Mesendoderm (in vitro differentiated cells): ENCODE measurements around the gene NPEPL1.
"Not testable (repeated sequence)": the region's sequence is repeated elsewhere in the genome, so short reads cannot be mapped to it uniquely, and the experiment has no call there.

Experiments
- DNase-seq: peaks from one replicate; pipeline ENCODE4 v3.0.0; 2013
- H2AK5ac ChIP-seq: 2 replicates; pipeline ENCODE4 v1.6.1; 2013; ENCODE audit warnings: low read length, inconsistent platforms
- H2BK120ac ChIP-seq: 2 replicates; pipeline ENCODE4 v1.6.1; 2013; ENCODE audit warnings: low read depth, mild to moderate bottlenecking, low read length, moderate library complexity, mixed read lengths
- H2BK15ac ChIP-seq: replicated peaks from 2 replicates; pipeline ENCODE4 v1.6.1; 2013; ENCODE audit warnings: low read depth, mild to moderate bottlenecking, moderate library complexity
- H2BK5ac ChIP-seq: 2 replicates; pipeline ENCODE4 v1.6.1; 2013; ENCODE audit warnings: low read length, inconsistent platforms
- H3K18ac ChIP-seq: 2 replicates; pipeline ENCODE4 v1.6.1; 2013; ENCODE audit warnings: mild to moderate bottlenecking, low read length, mixed read lengths
- H3K23ac ChIP-seq: one replicate; pipeline ENCODE4 v1.6.1; 2013; ENCODE audit warnings: low read length
- H3K27ac ChIP-seq: 2 replicates; pipeline ENCODE4 v1.5.1; 2013; ENCODE audit warnings: low read depth, mild to moderate bottlenecking, inconsistent platforms, low read length, moderate library complexity
- H3K27me3 ChIP-seq: 2 replicates; pipeline ENCODE4 v1.6.1; 2013; ENCODE audit warnings: low read length, control low read depth, mild to moderate bottlenecking, inconsistent platforms; ENCODE audit not compliant: insufficient read depth, poor library complexity
- H3K36me3 ChIP-seq: 2 replicates; pipeline ENCODE4 v1.6.1; 2013; ENCODE audit warnings: low read length, inconsistent platforms; ENCODE audit not compliant: control insufficient read depth, insufficient read depth
- H3K4ac ChIP-seq: one replicate; pipeline ENCODE4 v1.6.1; 2013; ENCODE audit warnings: low read depth, mild to moderate bottlenecking, low read length, moderate library complexity
- H3K4me1 ChIP-seq: 2 replicates; pipeline ENCODE4 v1.6.1; 2013; ENCODE audit warnings: low read depth, low read length, inconsistent platforms; ENCODE audit not compliant: control insufficient read depth
- H3K4me2 ChIP-seq: 2 replicates; pipeline ENCODE4 v1.6.1; 2013; ENCODE audit warnings: low read length
- H3K4me3 ChIP-seq: 2 replicates; pipeline ENCODE4 v1.5.1; 2013; ENCODE audit warnings: mild to moderate bottlenecking, low read length
- H3K56ac ChIP-seq: one replicate; pipeline ENCODE4 v1.6.1; 2013; ENCODE audit warnings: low read length
- H3K79me1 ChIP-seq: 2 replicates; pipeline ENCODE4 v1.6.1; 2013; ENCODE audit warnings: low read length, inconsistent platforms
- H3K79me2 ChIP-seq: 2 replicates; pipeline ENCODE4 v1.6.1; 2013; ENCODE audit warnings: mild to moderate bottlenecking, low read length; ENCODE audit not compliant: control insufficient read depth, insufficient read depth
- H3K9ac ChIP-seq: 2 replicates; pipeline ENCODE4 v1.6.1; 2013; ENCODE audit warnings: low read length, inconsistent platforms
- H4K5ac ChIP-seq: one replicate; pipeline ENCODE4 v1.6.1; 2013; ENCODE audit warnings: low read length
- H4K8ac ChIP-seq: one replicate; pipeline ENCODE4 v1.6.1; 2013; ENCODE audit warnings: low read depth, mild to moderate bottlenecking, control low read depth, low read length, moderate library complexity
- WGBS: extraction: QIAGEN DNeasy Blood & Tissue Kit; methylation state at CpG from one replicate; pipeline ENCODE4 v1.1.7; 2013; ENCODE audit warnings: low lambda C conversion rate, missing lambda C conversion rate; ENCODE audit not compliant: insufficient coverage; ENCODE audit errors: extremely low coverage; 5-methylcytosine and 5-hydroxymethylcytosine counted together

NPEPL1 gene

GRCh38 chr20:58750706-58751105 is 58.1 kb downstream of the NPEPL1 start:
- H3K4me3 ChIP-seq, DNase-seq, H2BK5ac ChIP-seq, H3K79me2 ChIP-seq, H4K8ac ChIP-seq, H3K27ac ChIP-seq, H3K18ac ChIP-seq, H2BK120ac ChIP-seq, H2BK15ac ChIP-seq, H3K56ac ChIP-seq, H3K23ac ChIP-seq, H4K5ac ChIP-seq, H3K27me3 ChIP-seq, H3K4me1 ChIP-seq, H3K36me3 ChIP-seq, H3K4me2 ChIP-seq, H3K4ac ChIP-seq, H3K9ac ChIP-seq, H3K79me1 ChIP-seq, H2AK5ac ChIP-seq: not testable (repeated sequence)
- WGBS, result no CpG with 5 or more reads among the region's 2 CpGs

DNA sequence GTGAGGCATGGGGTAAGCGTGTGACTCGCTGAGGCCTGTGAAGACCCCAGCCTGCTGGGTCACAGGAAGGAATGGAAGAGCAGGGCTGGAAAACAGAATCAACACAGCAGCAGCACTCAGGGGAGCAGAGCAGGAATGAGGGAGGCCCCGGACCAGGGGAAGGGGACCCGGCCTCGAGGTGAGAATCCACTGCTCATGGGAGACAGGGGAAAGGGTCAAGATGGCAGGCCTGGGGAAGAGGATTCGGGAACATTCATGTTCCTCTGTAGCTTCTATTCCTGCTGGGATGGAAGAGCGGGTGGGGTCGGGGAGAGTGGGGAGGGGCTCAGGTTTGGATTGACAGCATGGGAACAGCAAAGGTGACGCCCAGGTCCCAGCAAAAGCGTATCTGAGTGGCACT is 59.4 kb downstream of the NPEPL1 start:
- no peaks in the 10 kb centered on the region for H3K36me3 ChIP-seq
- no peaks in the 10 kb centered on the region for H3K79me2 ChIP-seq
- no CpG with 5 or more reads among the region's 10 CpGs for WGBS
- H3K23ac ChIP-seq, result no peak overlapping the region
- peaks cover 2% of the 10 kb centered on the region for H3K4me1 ChIP-seq
- H3K56ac ChIP-seq, result no peak overlapping the region
- no peaks in the 10 kb centered on the region for H3K79me1 ChIP-seq
- H2BK15ac ChIP-seq, result no peak overlapping the region
- H3K9ac ChIP-seq, result no peak overlapping the region
- no peak overlapping the region for H2AK5ac ChIP-seq
- no peaks in the 10 kb centered on the region for H3K27me3 ChIP-seq
- H2BK120ac ChIP-seq, result no peak overlapping the region
- H3K4me3 ChIP-seq, result no peak overlapping the region
- no peak overlapping the region for H3K4me2 ChIP-seq
- no peak overlapping the region for H4K5ac ChIP-seq
- no peak for DNase-seq
- H3K18ac ChIP-seq, result no peak overlapping the region
- H3K4ac ChIP-seq, result no peak overlapping the region
- no peak overlapping the region for H4K8ac ChIP-seq
- no peak overlapping the region for H2BK5ac ChIP-seq
- H3K27ac ChIP-seq, result no peak overlapping the region

- no CpG with 5 or more reads among the region's 6 CpGs for WGBS
- Histone ChIP-seq H4K5ac (no peak overlapping the region), H3K4me1 (peaks cover 2% of the 10 kb centered on the region), H3K9ac (no peak overlapping the region), H3K23ac (no peak overlapping the region), H3K79me2 (no peaks in the 10 kb centered on the region), H3K36me3 (no peaks in the 10 kb centered on the region), H3K4me2 (no peak overlapping the region), H2BK15ac (no peak overlapping the region), H4K8ac (no peak overlapping the region), H2BK5ac (no peak overlapping the region), H2BK120ac (no peak overlapping the region), H3K4ac (no peak overlapping the region), H3K27me3 (no peaks in the 10 kb centered on the region), H3K18ac (no peak overlapping the region), H3K79me1 (no peaks in the 10 kb centered on the region), H3K4me3 (no peak overlapping the region), H2AK5ac (no peak overlapping the region), H3K27ac (no peak overlapping the region), H3K56ac (no peak overlapping the region)
- DNase-seq, result no peak
Measured at GRCh38 chr20:58752565-58752964, 60.0 kb downstream of the NPEPL1 start.

GRCh38 chr20:58753267-58753921 is 60.8 kb downstream of the NPEPL1 start:
- Histone ChIP-seq H3K79me2 (no peaks in the 10 kb centered on the region), H3K27ac (no peak overlapping the region), H3K27me3 (no peaks in the 10 kb centered on the region), H4K5ac (no peak overlapping the region), H3K18ac (no peak overlapping the region), H2BK120ac (no peak overlapping the region), H3K9ac (no peak overlapping the region), H3K36me3 (no peaks in the 10 kb centered on the region), H3K4me3 (no peak overlapping the region), H3K4ac (no peak overlapping the region), H3K4me1 (peaks cover 2% of the 10 kb centered on the region), H3K4me2 (no peak overlapping the region), H3K23ac (no peak overlapping the region), H3K79me1 (no peaks in the 10 kb centered on the region), H3K56ac (no peak overlapping the region), H2AK5ac (no peak overlapping the region), H4K8ac (no peak overlapping the region), H2BK5ac (no peak overlapping the region), H2BK15ac (no peak overlapping the region)
- WGBS, result no CpG with 5 or more reads among the region's 14 CpGs
- no peak for DNase-seq

- Histone ChIP-seq H2BK15ac (no peak overlapping the region), H3K27me3 (no peaks in the 10 kb centered on the region)
Measured at GRCh38 chr20:58753922-58754551, 61.4 kb downstream of the NPEPL1 start.

DNA sequence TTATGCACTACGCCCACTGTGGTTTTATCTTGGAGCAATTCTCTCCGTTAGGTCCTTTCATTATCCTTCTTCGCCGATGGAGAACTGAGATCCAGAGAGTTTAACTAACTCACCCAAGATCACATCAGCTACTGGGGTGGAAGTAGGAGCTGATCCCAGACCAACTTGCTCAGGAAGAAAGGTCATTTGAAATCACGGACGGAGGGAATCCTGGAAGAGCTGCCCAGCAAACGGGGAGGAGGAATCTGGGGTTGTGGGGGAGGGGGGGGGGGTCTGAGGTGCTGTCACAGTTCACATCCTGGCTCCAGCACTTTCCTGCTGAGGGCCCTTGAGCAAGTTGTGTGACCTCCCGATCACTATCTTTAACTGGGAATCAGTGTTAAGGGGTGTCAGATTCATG is 62.0 kb downstream of the NPEPL1 start:
- DNase-seq, result no peak
- H2AK5ac ChIP-seq, result no peak overlapping the region
- H3K79me2 ChIP-seq, result no peaks in the 10 kb centered on the region
- H3K4ac ChIP-seq, result no peak overlapping the region
- H3K27ac ChIP-seq, result no peak overlapping the region
- H4K5ac ChIP-seq, result no peak overlapping the region
- no peaks in the 10 kb centered on the region for H3K36me3 ChIP-seq
- no peak overlapping the region for H4K8ac ChIP-seq
- H3K4me1 ChIP-seq, result peaks cover 2% of the 10 kb centered on the region
- no peak overlapping the region for H3K9ac ChIP-seq
- H3K4me3 ChIP-seq, result no peak overlapping the region
- H2BK5ac ChIP-seq, result no peak overlapping the region
- H3K23ac ChIP-seq, result no peak overlapping the region
- no CpG with 5 or more reads among the region's 8 CpGs for WGBS
- H3K18ac ChIP-seq, result no peak overlapping the region
- H3K56ac ChIP-seq, result no peak overlapping the region
- no peak overlapping the region for H3K4me2 ChIP-seq
- H3K27me3 ChIP-seq, result no peaks in the 10 kb centered on the region
- H2BK15ac ChIP-seq, result no peak overlapping the region
- no peak overlapping the region for H2BK120ac ChIP-seq
- H3K79me1 ChIP-seq, result no peaks in the 10 kb centered on the region

More at GRCh38 chr20:58753922-58754551, 61.4 kb downstream of the NPEPL1 start:
- Histone ChIP-seq H4K5ac (no peak overlapping the region), H3K4me1 (peaks cover 2% of the 10 kb centered on the region), H3K4ac (no peak overlapping the region), H3K18ac (no peak overlapping the region), H3K9ac (no peak overlapping the region), H3K79me2 (no peaks in the 10 kb centered on the region), H3K23ac (no peak overlapping the region), H2BK5ac (no peak overlapping the region), H2AK5ac (no peak overlapping the region), H3K36me3 (no peaks in the 10 kb centered on the region), H4K8ac (no peak overlapping the region), H3K79me1 (no peaks in the 10 kb centered on the region), H3K4me3 (no peak overlapping the region), H3K27ac (no peak overlapping the region), H3K4me2 (no peak overlapping the region), H2BK120ac (no peak overlapping the region), H3K56ac (no peak overlapping the region)
- no peak for DNase-seq
- no CpG with 5 or more reads among the region's 17 CpGs for WGBS
